Choroid plexus epithelial cell (primary cell): ENCODE measurements around the gene COL10A1.
A peak's percentile ranks its signal among the peaks of the same experiment; 100 is the strongest.

Source experiments
- DNase-seq: peaks from one replicate; pipeline ENCODE4 v3.0.0-alpha.2; 2010; ENCODE audit warnings: low read depth
- H3K4me3 ChIP-seq: 2 replicates; pipeline ENCODE4 v1.5.1; 2011; ENCODE audit warnings: low read depth, mild to moderate bottlenecking, control low read depth, low read length, moderate library complexity
- CTCF ChIP-seq: conservative IDR thresholded peaks from 2 replicates; pipeline ENCODE4 v1.5.1; 2011; ENCODE audit warnings: low read depth, mild to moderate bottlenecking, control low read depth, inconsistent platforms, low read length, moderate library complexity

The COL10A1 gene

GRCh38 chr6:116127771-116128493, 2.0 kb upstream of the COL10A1 start:
- no peak for DNase-seq
- no peak for TF ChIP-seq CTCF
- H3K4me3 ChIP-seq, result no peak overlapping the region

- TF ChIP-seq CTCF, result no peak
Observed at GRCh38 chr6:116120430-116120829, 5.5 kb downstream of the COL10A1 start.

GRCh38 chr6:116118608-116119007, 7.3 kb downstream of the COL10A1 start:
- no peak overlapping the region for H3K4me3 ChIP-seq
- no peak for TF ChIP-seq CTCF
- peak; percentile 21 for DNase-seq

More at GRCh38 chr6:116120430-116120829, 5.5 kb downstream of the COL10A1 start:
- no peak for DNase-seq
- H3K4me3 ChIP-seq, result no peak overlapping the region

GRCh38 chr6:116115781-116116180, 10.2 kb downstream of the COL10A1 start:
- peak; percentile 45 for TF ChIP-seq CTCF
- H3K4me3 ChIP-seq, result no peak overlapping the region
- DNase-seq, result peak; percentile 45

- no peak for TF ChIP-seq CTCF
- no peak for DNase-seq
- H3K4me3 ChIP-seq, result no peak overlapping the region
Observed at GRCh38 chr6:116113386-116113785, 12.5 kb downstream of the COL10A1 start.

GRCh38 chr6:116111552-116112528, 14.1 kb downstream of the COL10A1 start:
- TF ChIP-seq CTCF, result peak; percentile 82
- peak; percentile 80 for DNase-seq
- H3K4me3 ChIP-seq, result no peak overlapping the region
